ENCODE data around the gene RCC1. TPM values are rescaled to one million over a fixed set of nuclear protein-coding genes. Genes with fewer than 3 reads are reported as not detected.
"Not testable (repeated sequence)": the region's sequence is repeated elsewhere in the genome, so short reads cannot be mapped to it uniquely, and the experiment has no call there.

The RCC1 gene
- total RNA-seq, 1 experiment from 2014 or later: 87.3 TPM

DNA sequence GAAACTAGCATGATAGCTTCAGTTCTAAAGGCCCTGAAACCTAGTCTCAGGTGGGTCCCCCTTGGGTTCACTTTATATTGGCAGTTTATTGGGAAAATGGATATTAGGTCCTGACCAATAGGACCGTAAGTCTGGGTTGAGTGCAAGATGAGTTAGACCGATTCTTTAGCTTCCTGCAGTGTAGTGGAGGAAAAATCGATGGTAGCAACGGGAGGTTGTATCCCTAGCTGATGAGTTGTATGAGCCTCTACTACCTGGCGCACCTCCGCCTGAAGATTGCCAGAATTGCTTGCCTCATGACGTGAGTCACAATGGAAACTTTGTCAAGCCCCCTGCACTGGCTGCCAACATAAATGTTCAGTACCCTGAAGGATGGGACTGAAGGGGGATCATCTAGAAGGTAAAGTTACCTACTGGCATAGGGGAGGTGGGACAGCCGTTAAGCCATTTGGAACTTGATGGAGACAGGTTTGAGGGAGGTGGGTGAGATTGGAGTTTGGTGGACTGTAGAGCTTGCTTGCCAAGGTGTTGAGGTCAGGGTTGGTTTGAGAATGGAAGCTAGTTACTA is 3.9 kb downstream of the RCC1 start:
- in situ Hi-C loops (cut with HindIII; ENCODE audit: low pct_unique_long_range_greater_than_20kb, low sequenced_read_pairs): no loop called here
- peak; percentile 31 for DNase-seq (ENCODE audit: low read depth)

DNA sequence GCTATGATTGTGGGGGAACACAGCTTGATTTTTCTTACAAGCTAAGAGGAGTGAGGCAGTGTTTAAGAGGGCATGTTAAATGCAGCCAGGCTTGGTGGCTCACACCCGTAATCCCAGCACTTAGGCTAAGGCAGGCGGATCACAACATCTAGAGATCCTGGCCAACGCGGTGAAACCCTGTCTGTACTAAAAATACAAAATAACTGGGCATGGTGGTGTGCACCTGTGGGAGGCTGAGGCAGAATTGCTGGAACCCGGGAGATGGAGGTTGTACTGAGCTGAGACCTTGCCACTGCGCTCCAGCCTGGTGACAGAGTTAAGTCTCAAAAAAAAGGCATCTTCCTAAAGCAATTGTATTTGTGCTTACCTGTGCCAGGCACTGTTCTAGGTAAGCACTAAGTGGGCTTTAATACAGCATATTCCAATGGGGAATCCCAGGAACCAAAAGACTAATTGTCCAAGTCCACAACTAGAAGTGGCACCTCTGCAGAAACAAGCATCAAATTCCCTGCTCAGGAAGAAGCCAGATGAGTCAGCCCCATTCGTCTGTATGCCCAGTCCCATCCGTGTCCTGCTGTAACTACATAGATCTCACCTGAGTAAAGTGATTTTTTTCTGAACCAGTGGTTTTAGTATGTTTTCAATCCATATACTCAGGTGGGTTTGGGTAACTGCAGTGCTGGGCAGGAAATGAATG is 4.6 kb downstream of the RCC1 start:
- peak; percentile 54 for DNase-seq (ENCODE audit: low read depth)
- in situ Hi-C loops (cut with HindIII; ENCODE audit: low pct_unique_long_range_greater_than_20kb, low sequenced_read_pairs): no loop called here

DNA sequence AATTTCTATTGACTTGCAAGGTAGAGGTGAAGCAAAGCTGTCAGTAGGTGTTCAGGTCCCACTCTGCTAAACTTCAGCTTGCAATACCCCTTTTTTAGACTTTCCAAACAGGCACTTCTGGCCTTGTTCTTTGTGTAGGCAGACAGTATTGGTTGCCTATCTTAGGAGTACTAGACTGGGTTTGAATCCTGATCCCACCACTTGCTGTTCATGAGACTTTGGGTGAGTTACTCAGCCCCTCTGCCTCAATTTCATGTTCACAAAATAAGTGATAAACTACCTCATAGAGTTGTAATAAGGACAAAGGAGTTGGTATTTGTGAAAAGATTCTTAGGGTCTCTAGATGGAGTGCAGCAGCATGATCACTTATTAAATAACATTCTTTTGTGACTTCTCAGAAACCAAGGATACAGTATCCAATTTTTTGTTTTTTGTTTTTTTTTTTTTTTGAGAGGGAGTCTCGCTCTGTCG is 5.2 kb downstream of the RCC1 start:
- in situ Hi-C loops (cut with HindIII; ENCODE audit: low pct_unique_long_range_greater_than_20kb, low sequenced_read_pairs): no loop called here
- DNase-seq (ENCODE audit: low read depth): no peak

DNA sequence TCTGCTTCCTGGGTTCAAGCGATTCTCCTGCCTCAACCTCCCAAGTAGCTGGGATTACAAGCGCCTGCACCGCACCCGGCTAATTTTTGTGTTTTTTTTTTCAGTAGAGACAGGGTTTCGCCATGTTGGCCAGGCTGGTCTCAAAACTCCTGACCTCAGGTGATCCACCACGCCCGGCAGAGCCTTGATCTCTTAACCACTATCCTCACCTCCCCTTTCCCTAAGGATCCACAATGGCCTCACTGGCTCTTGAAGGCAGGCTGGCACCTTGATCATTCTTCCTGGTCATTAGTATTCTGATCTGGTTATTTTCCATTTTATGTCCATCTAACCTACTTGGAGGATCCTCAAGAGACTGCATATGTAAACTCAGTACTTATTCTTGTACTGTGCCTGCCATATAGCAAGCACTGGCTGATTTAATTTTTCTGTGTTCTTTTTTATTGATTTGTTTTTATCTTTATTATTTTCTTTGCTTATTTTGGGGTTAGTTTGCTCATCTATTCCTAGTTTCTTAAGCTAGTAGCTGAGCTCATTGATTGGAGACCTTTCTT is 6.3 kb downstream of the RCC1 start:
- in situ Hi-C loops (cut with HindIII; ENCODE audit: low pct_unique_long_range_greater_than_20kb, low sequenced_read_pairs): no loop called here

DNA sequence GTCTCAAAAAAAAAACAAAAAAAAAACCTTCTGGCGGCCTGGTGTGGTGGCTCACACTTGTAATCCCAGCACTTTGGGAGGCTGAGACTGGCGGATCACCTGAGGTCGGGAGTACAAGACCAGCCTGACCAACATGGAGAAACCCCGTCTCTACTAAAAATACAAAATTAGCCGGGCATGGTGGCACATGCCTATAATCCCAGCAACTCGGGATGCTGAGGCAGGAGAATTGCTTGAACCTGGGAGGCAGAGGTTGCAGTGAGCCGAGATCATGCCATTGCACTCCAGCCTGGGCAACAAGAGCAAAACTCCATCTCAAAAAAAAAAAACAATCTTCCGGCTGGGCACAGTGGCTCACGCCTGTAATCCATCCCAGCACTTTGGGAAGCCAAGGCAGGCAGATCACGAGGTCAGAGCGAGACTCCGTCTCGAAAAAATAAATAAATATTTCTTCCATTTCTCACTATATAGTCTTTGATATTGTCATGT is 8.6 kb downstream of the RCC1 start:
- not testable (repeated sequence) for DNase-seq (ENCODE audit: low read depth)

More for the DNA sequence above, 6.3 kb downstream of the RCC1 start:
- DNase-seq (ENCODE audit: low read depth): peak; percentile 31

DNA sequence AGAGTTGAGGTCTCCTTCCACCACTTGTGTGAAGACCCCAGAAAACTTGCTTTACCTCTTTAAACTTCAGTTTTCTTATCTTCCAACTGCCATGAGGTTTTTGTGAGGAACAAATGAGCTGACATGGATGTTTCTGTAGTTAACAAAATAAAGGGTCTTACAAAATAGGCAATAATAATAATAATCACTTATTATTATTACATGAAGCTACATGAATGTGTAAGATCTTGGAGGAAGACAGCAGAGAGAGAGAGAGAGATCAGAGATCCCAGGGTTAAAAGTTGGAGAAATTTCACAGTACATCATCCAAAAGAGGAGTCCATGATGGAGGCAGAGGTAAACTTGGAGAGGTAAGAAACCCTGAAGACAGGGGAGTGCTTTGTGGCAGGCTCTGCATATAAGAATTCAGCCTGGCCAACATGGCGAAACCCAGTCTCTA is 10.7 kb downstream of the RCC1 start:
- no peak for DNase-seq (ENCODE audit: low read depth)
- in situ Hi-C loops (cut with HindIII; ENCODE audit: low pct_unique_long_range_greater_than_20kb, low sequenced_read_pairs): no loop called here

More for the DNA sequence above, 8.6 kb downstream of the RCC1 start:
- in situ Hi-C loops (cut with HindIII; ENCODE audit: low pct_unique_long_range_greater_than_20kb, low sequenced_read_pairs): not testable (repeated sequence)

DNA sequence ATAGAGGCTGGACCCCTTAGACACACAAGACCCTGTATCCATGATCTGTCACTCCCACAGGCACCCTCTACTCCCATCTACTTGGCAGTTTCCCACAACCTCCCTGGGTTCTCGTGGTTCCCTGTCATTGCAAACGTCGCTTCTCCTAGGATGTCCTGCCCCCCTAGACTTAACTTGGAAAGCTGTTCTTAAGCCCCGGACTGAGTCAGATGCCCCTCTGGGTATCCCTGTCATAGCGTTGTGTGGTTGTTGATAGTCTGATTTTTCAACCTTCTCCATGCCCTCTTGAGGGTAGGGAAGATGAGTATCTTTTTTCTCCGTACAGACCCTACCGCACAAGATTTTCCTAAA is 11.8 kb downstream of the RCC1 start:
- in situ Hi-C loops (cut with HindIII; ENCODE audit: low pct_unique_long_range_greater_than_20kb, low sequenced_read_pairs): no loop called here
- DNase-seq (ENCODE audit: low read depth): no peak

DNA sequence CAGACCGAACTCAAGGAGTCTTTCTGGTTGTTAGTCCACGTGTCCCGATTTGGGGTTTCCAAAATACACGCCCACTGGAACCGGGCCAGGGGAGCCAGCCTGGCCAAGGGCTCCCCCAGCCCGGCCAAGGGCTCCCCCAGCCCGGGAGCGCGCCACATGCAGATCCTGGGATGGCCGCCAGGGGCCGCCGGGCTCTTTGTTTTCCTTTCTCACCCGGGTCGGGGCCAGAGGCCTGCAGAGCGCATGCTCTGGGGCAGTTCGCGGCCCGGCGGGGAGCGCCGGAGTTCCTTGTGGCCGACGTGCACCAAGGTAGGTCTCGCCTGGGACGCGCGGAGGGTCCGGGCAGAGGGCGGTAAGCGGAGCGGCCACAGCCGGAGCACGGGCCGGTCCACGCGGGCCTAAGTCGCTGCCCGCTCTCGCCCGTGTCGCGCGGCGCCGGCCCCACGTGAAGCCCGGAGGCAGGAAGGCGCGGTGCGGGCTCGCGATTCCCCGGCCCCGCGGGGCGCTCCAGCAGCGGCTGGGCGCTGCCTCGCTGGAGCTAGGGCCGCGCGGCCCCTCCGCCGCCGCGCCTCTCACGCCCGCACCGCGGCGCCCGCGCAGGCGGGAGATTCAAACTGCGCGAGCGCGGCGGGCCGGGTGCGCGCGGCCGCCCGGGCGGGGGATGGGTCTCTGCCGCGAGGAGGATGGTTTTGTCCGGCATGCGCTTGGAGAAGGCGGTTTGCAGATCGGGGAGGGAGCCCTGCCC is 12.3 kb downstream of the RCC1 start:
- in situ Hi-C loops (cut with HindIII; ENCODE audit: low pct_unique_long_range_greater_than_20kb, low sequenced_read_pairs): no loop called here
- DNase-seq (ENCODE audit: low read depth): peak; percentile 87

DNA sequence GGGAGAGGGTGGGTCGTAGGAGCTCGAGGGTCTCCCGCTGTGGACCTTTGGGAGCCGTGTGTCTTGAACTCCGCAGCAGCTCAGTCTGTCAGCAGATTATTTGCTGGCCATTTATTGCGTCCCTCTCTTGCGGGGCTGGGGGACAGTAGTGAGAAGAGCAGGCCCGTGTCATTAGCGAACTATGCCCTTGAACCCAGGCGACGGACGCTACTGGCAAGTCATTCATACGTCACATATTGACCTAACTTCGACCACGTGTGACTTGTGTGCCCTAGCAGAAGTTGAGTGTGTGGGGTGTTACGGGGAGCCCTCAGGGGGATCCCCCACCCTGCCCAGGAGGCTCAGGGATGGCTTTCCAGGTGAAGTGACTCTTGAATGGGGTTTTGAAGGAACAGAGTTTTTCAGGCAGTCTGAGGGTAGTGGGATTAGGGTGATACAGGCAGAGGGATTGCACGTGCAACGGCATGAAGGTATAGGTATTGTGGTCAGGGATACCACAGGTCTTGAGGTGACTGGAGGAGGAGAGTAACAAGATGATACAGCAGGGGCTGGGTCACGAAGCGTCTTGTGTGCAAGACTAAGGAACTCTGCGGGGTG is 13.0 kb downstream of the RCC1 start:
- peak; percentile 48 for DNase-seq (ENCODE audit: low read depth)
- in situ Hi-C loops (cut with HindIII; ENCODE audit: low pct_unique_long_range_greater_than_20kb, low sequenced_read_pairs): no loop called here

DNA sequence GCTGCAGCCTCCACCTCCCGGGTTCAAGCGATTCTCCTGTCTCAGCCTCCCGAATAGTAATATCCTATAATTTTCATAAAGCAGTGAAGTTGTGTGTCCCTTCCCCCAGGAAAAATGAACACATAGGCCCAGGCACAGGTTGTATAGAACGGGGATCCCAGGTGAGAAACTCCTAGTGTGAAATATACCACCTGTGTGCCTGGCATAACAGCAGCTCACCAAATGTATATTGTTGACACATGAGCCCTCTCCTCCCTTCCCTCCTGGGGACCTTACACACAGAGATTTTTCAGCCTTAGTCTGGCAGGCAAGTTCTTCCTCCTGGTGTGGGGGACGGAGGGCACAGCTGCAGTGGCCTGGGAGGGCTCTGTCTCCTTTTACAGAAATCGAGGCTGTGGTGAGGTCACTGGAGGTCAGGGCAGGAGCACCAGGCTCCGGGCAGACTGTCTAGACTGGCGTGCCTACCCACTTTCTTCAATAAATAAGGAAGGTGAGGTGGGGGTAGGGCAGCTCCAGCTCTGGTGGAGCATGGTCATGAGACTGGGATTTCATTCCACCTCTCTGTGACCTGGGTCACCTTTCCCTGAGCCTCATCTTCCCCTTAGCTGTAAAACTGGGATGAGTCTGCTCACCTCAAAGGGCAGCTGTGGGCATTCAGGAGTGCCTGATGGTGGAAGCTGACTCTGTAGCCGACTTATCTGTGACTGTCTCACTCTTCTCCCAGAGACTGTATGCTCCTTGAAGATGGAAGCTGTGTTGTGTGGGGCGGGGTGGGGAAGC is 14.3 kb downstream of the RCC1 start:
- in situ Hi-C loops (cut with HindIII; ENCODE audit: low pct_unique_long_range_greater_than_20kb, low sequenced_read_pairs): no loop called here
- peak; percentile 57 for DNase-seq (ENCODE audit: low read depth)

DNA sequence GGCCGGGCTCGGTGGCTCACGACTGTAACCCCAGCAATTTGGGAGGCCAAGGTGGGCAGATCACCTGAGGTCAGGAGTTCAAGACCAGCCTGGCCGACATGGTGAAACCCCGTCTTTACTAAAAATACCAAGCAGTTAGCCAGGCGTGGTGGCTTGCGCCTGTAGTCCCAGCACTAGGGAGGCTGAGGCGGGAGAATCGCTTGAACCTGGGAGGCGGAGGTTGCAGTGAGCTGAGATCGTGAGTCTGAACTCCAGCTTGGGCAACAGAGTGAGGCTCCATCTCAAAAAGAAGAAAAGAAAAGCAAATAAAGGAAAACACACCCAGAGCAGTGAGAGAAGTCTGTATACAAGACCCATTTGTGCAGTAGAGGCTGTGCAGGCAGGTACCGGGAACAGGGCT is 15.0 kb downstream of the RCC1 start:
- DNase-seq (ENCODE audit: low read depth); in situ Hi-C loops (cut with HindIII; ENCODE audit: low pct_unique_long_range_greater_than_20kb, low sequenced_read_pairs): not testable (repeated sequence)

DNA sequence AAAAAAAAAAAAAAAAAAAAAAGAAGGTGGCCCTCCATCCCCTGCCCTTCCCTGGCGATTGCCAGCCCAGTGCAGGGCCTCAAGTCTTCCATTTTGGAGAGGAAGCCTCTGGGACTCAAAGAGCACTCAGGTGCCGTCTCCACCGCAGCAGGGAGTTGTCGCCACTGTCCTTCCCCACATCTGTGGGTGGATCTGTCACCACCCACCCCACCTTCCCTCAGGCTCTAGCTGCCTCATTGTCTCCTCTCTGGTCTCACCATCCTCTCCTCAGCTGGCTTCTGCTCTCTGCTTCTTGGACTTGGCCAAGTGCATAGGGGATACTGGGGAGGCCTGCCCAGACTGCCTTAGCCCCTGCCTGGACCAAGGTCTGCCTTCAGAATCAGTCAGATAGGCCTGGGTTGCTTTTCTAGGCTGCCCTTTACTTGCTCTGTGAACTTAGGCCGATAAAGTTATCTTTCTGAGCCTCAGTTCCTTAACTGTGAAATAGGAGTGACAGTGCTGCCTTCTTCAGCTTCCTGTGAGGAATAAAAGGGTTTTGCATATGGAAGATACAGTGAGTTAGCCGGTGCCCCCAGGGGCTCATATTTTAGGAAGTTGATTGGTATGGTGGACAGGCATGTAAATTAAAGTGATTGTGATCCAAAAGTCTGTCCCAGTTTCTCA is 15.8 kb downstream of the RCC1 start:
- in situ Hi-C loops (cut with HindIII; ENCODE audit: low pct_unique_long_range_greater_than_20kb, low sequenced_read_pairs): no loop called here
- DNase-seq (ENCODE audit: low read depth): no peak

DNA sequence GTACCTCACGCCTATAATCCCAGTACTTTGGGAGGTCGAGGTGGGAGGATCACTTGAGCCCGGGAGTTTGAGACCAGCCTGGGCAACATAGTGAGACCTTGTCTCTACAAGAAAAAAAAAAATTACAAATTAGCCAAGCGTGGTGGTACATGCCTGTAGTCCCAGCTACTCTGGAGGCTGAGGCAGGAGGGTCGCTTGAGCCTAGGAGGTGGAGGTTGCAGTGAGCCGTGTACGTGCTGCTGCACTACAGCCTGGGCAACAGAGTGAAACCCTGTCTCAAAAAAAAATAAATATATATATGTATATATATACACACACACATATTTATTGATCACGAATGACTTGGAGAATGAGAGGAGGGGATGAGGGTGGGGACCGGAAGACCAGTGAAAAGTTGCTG is 16.7 kb downstream of the RCC1 start:
- DNase-seq (ENCODE audit: low read depth); in situ Hi-C loops (cut with HindIII; ENCODE audit: low pct_unique_long_range_greater_than_20kb, low sequenced_read_pairs): not testable (repeated sequence)

DNA sequence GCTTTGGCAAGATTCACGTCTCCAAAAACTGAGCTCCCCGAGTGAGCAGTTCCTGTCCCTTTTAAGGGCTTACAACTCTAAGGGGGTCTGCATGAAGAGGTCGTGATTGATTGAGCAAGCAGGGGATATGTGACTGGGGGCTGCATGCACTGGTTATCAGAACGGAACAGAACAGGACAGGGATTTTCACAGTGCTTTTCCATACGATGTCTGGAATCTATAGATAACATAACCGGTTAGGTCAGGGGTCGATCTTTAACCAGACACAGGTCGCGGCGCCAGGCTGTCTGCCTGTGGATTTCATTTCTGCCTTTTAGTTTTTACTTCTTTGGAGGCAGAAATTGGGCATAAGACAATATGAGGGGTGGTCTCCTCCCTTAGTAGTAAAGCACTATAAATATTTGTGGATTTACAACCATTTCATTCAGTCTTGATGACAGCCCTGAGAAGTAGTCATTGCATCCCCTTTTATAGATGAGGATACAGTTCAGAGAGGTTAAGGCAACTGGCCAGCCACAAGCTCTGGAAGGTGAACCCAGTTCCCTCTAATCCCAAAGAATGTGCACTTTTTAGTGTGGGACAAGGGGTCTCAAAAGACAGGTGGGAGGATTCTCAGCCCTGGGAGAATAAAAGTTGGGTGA is 19.3 kb downstream of the RCC1 start:
- in situ Hi-C loops (cut with HindIII; ENCODE audit: low pct_unique_long_range_greater_than_20kb, low sequenced_read_pairs); DNase-seq (ENCODE audit: low read depth): not testable (repeated sequence)

DNA sequence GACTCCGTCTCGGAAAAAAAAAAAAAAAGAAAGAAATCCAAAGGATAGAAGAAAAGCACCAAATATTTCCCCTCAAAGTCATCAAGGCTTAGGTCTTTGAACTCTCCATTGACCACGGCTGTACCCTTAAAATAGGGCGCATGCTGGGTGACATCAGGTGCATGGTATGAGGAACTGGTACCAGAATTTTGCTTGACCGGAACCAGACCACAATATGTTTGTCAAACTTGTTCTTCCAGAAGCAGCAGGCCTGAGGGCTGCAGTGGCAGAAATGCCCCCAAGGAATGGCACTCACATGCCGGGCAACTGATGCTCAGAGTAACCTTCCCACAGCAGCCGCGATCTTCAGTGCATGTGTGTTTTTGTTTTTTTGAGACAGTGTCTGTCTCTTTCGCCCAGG is 21.0 kb downstream of the RCC1 start:
- DNase-seq (ENCODE audit: low read depth): peak; percentile 64
- in situ Hi-C loops (cut with HindIII; ENCODE audit: low pct_unique_long_range_greater_than_20kb, low sequenced_read_pairs): no loop called here

DNA sequence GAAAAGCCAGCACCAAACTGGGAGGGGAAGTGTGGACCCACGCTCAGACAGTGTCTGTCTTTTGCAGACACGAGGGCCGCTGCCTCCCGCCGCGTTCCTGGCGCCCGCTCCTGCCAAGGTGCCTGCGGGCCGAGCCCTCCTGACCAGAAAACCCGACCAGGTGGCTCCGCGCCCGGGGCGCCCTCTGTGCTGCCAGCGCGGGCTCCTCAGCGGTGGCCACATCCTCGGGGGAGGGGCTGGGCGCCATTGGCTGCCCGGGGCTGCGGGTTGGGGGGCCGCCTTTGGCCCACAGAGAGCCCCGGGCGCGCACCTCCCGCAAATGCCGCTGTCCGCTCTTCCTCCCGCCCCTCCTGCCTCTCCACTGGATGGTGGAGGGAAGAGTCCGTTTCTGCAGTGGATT is 24.6 kb downstream of the RCC1 start:
- in situ Hi-C loops (cut with HindIII; ENCODE audit: low pct_unique_long_range_greater_than_20kb, low sequenced_read_pairs): no loop called here
- DNase-seq (ENCODE audit: low read depth): no peak

DNA sequence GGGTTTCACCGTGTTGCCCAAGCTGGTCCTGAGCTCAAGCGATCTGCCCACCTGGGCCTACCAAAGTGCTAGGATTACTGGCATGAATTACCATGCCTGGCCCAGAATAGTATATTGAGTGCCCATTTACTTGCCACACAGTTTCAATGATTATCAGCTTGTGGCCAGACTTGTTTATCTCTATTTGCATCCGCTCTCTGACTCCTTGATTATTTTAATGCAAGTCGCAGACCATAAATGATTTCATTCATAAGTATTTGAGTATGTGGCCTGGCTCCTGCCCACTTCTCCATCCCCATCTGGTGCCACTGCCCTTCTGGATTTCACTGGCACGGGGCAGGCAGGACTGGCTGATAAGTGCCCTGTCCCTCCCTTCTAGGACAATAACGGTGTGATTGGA is 28.8 kb downstream of the RCC1 start:
- DNase-seq (ENCODE audit: low read depth): no peak
- in situ Hi-C loops (cut with HindIII; ENCODE audit: low pct_unique_long_range_greater_than_20kb, low sequenced_read_pairs): no loop called here

All from Caki2 (cell line).